GM18909 (cell line): ENCODE measurements around the gene TMBIM4.
"Not testable (repeated sequence)": the region's sequence is repeated elsewhere in the genome, so short reads cannot be mapped to it uniquely, and the experiment has no call there.

Experiments
- ATAC-seq: cut with Tn5 transposase; IDR thresholded peaks from one replicate; pipeline ENCODE4 v1.9.1; 2021; ENCODE audit warnings: mild to moderate bottlenecking; ENCODE audit not compliant: unreplicated experiment, poor library complexity

Gene TMBIM4

DNA sequence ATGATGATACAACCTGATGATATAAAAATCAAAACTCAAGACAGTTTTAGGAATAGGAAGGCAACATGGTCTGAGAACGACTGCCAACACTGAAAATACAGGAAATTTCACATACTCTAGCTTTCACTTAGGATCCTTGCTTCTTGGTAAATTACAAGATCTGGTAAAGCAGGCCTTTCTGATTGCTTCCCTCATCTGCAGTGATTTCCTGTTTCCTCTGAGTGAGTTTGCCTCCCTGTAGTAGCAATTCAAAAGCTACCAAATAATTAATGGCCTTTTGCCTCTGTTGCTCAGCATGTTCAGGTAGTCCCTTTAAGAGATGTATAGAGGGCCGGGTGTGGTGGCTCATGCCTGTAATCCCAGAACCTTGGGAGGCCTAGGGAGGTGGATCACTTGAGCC is 17.2 kb upstream of the TMBIM4 start:
- ATAC-seq: no peak

DNA sequence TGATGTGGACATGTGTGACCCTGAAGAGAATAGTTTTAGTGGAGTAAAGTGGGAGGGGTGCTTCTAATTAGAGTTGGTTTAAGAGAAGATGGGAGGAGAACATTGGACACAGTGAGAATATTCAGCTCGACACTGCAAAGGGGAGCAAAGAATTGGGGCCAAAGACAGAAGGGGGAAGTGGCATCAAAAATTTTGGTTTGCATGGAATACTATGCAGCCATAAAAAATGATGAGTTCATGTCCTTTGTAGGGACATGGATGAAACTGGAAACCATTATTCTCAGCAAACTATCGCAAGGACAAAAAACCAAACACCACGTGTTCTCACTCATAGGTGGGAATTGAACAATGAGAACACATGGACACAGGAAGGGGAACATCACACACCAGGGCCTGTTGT is 15.0 kb upstream of the TMBIM4 start:
- not testable (repeated sequence) for ATAC-seq

DNA sequence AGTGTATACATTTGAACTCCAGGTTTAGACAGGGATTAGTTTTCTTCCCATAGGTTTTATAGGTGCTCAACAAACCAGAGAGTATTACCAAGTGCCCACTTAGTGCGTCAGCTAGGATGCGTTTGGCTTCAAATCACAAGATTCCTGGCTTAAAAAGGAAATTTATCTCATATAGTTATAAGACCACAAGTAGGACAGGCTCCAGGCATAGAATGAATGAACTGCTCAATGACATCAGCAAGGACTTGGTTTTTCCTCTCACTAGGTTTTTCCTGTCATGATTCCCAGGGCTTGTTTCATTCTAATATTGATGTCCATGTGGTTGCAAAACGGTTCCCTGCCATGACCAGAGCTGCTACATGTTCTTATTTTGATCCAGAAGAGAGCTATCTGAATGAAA is 13.2 kb upstream of the TMBIM4 start:
- no peak for ATAC-seq

DNA sequence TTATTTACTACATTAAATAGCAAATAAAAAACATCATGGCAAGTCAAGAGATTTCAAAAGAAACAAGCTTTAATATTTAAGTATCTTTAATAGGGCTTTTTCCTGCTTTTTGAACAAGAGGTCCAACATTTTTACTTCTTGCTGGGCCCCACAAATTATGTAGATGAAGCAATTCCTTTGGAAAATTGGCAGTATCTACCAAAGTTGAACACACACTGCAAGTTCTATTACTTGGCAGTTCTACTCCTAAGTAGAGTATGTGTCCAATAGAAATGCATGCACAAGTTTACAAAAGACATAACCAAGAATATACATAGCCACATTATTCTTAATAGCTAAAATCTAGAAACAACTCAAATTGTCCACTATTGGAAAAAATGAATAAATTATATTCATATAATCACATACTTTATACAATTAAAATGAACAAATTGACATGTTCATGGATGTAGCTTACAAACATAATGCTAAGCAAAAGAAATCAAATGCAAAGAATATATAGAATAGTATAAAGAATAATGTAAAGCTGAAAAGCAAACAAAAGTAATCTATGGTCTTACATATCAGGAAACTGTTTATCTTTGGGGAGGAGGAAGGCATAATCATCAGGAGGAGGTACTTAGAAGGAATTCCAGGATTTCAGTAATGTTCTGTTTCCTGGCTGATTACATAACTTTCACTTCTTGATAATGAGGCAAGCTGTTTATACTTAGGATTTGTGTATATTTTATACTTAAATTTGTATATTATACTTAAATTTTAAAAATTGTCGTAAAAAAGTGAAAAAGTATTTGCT is 6.5 kb upstream of the TMBIM4 start:
- ATAC-seq: no peak

DNA sequence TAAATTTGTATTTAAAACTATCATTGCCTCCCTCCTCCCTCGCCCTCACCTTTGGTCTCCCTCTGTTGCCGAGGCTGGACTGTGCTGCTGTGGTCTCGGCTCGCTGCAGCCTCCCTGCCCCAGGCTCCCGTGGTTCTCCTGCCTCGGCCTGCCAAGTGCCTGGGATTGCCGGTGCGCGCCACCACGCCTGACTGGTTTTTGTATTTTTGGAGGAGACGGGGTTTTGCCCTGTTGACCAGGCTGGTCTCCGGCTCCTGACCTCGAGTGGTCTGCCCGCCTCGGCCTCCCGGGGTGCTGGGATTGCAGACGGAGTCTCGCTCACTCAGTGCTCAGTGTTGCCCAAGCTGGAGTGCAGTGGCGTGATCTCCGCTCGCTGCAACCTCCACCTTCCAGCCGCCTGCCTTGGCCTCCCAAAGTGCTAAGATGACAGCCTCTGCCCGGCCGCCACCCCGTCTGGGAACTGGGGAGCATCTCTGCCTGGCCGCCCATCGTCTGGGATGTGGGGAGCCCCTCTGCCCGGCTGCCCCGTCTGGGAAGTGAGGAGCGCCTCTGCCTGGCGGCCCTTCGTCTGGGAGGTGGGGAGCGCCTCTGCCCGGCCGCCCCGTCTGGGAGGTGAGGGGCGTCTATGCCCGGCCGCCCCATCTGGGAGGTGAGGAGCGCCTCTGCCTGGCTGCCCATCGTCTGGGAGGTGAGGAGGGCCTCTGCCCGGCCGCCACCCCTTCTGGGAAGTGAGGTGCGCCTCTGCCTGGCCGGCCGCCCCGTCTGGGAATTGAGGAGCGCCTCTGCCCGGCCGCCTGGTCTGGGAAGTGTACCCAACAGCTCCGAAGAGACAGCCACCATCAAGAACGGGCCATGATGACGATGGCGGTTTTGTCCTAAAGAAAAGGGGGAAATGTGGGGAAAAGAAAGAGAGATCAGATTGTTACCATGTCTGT is 4.9 kb upstream of the TMBIM4 start:
- not testable (repeated sequence) for ATAC-seq

DNA sequence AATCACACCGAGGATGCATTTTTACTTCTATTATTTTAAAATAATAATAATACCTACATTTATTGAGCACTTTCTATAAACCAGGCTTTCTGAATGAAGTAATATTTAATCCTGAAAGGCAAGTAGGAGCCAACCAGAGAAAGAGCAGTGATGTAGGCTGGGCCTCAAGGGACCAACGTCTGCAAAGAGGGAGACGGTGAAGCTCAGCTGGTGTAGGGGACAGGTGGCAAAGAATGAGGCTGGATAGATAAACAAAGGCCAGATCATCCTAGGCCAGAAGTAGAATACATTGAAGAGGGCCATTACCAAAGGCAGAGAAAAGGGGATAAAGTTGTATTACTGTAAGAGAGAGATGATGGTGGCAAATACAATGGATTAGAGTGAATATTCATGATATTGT is 810 bp upstream of the TMBIM4 start:
- no peak for ATAC-seq

DNA sequence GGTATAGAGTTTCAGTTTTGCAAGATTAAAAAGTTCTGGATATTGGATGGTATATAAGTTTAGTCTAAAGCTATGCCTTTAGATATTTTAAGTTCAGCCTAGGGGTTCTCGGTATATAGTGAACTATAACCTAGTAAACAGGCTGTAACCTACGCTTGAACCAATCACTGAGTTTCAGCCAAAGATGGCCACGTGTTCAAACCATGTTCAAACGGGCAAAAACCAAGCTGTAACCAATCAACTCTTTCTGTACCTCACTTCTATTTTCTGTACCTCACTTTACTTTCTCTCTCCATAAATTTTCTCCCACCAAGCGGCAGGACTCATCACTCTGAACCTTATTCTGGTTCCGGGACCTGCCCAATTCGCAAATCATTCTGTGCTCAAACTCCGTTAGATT is 1.4 kb downstream of the TMBIM4 start:
- ATAC-seq: no peak

DNA sequence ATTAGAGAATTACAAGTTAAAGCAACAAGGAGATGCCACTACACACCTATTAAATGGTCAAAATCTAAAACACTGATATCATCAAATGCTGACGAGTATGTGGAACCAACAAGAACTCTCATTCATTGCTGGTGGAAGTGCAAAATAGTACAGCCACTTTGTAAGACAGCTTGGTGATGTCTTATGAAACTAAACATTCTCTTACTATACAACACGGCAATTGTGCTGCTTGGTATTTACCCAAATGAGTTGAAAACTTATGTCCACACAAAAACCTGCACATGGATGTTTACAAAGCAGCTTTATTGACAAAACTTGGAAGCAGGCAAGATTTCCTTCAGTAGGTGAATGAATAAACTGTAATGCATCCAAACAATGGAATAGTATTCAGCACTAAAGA is 3.2 kb downstream of the TMBIM4 start:
- no peak for ATAC-seq

DNA sequence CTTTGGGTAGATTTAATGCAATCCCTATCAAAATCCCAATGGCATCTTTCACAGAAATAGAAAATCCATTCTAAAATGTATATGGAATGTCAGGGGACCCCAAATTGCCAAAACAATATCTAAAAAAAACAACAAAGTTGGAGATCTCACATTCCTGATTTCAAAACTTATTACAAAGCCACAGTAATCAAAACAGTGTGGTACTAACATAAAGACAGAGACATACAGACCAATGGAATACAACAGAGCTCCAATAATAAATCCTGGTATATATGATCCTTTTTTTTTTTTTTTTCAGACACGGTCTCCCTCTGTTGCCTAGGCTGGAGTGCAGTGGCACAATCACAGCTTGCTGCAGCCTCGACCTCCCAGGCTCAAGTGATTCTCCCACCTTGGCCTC is 4.7 kb downstream of the TMBIM4 start:
- no peak for ATAC-seq

DNA sequence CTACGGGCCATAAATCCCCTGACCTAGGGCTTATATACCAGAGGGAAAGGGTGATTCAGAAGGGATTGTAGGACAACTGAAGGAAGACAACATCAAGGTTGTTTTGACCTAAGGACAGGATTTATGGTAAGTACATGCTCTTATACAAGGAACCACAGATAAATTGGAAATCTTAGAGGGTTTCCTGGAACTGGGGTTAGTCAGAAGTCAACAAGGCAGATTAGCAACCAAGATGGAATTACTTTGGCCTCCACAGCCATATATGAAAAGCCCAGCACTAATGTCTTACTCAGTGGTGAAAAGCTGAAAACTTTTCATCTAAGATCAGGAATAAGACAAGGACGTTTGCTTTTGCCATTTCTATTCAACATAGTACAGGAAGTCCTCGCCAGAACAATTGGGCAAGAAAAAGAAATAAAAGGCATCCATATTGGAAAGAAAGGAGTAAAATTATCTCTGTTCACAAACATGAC is 5.4 kb downstream of the TMBIM4 start:
- ATAC-seq: no peak

DNA sequence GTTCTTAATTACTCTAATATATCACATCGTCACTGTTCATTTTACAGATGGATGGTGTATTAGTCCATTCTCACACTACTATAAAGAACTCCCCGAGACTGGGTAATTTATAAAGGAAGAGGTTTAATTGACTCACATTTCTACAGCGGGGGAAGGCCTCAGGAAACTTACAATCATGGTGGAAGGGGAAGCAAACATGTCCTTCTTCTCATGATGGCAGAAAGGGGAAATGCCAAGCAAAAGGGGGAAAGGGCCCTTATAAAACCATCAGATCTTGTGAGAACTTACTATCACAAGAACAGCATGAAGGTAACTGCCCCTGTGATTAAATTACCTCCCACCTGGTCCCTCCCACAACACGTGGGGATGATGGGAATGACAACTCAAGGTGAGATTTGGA is 6.5 kb downstream of the TMBIM4 start:
- no peak for ATAC-seq

DNA sequence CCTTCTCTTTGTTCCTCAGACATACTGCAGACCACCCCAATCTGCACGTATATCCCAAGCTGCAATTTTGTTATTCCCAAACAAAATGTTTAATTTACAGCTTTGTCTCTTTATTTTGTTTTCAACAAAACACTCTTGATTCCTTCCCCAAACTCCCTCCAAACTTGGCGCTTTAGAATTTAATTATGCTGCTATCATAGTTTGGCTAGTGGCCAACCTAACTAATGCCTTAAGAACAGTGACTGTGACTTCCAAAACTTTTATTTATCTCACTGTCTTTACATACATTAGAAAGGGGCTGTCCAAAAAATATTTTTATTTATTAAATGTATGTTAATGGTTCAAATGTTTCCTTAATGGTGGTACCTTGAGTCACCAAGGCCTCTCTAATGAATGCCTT is 7.1 kb downstream of the TMBIM4 start:
- no peak for ATAC-seq

DNA sequence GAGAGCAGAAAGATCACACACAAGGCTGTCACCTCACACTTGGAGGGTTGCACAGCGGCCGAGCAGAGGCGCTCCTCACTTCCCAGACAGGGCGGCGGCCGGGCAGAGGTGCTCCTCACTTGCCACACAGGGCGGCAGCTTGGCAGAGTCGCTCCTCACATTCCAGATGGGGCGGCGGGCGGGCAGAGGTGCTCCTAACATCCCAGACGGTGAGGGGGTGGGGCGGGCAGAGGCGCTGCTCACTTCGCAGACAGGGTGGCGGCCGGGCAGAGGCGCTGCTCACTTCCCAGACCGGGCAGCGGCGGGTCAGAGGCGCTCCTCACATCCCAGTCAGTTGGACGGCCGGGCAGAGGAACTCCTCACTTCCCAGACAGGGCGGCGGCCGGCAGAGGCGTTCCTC is 9.1 kb downstream of the TMBIM4 start:
- no peak for ATAC-seq

DNA sequence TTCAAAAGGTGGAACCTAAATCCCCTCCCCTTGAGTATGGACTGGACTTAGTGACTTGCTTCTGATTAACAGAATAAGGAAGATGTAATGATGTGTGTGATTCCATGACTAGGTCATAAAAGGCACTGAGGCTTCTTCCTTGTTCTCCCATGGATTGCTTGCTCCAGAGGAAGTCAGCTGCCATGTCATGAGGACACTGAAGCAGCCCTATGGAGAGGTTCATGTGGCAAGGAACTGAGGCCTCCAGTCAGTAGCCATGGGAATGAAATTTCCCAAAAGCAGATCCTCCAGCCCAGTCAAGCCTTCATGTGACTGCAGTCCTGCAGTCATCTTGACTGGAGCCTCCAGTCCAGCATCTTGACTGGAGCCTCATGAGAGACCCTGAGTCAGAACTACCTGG is 10.7 kb downstream of the TMBIM4 start:
- ATAC-seq: no peak

DNA sequence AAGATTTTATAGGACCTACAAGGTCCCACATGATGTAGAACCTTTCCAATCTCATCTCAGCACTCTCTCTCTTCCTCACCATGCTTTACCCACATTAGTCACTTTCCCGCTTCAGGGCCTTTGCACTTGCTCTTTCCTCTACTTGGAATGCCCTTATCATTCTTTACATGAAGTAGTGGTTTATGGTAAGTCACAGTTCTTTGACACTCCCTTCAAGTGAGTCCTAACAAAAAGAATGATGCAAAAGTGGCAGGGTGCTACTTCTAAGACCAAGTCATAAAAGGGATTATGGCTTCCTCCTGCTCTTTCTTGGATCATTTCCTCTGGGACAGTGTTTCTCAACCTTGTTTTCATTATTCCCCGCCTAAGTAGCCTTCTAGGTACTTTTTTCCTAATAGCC is 13.1 kb downstream of the TMBIM4 start:
- ATAC-seq: no peak

DNA sequence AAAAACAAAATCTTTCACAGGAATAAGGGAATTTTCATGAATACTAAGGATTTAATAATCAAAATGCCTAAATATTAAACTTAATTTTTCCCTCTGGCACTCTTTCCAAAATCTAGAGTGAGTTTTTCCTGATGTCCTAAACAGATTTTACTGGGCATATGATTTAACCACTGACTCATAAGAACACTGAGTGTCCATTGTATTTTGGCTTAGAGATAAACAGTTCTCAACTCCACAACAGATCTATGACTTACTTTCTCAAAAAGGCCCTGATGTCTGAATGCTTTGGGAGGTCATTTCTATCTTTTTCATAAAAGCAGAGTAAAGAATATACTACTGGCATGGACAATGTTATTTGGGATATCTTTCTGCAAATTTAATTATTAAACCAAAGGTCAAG is 15.0 kb downstream of the TMBIM4 start:
- ATAC-seq: no peak

DNA sequence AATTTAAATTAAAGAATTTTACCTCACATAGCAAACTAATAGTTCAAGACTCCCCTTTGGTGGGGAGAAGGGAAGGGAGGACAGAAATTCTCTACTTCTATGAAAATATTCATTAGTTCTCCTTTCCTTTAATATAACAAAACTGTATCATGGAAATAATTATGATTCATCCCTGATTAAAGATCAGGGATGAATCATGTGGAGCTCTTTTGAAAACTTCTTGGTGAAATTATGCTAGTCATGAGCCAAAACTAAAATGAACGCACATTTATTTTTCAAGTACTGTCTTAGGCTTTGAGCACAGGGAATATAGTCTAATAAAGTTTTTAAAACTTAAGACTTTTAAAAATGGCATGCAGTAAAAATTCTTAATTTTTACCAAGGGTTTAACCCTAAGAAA is 17.1 kb downstream of the TMBIM4 start:
- ATAC-seq: no peak

DNA sequence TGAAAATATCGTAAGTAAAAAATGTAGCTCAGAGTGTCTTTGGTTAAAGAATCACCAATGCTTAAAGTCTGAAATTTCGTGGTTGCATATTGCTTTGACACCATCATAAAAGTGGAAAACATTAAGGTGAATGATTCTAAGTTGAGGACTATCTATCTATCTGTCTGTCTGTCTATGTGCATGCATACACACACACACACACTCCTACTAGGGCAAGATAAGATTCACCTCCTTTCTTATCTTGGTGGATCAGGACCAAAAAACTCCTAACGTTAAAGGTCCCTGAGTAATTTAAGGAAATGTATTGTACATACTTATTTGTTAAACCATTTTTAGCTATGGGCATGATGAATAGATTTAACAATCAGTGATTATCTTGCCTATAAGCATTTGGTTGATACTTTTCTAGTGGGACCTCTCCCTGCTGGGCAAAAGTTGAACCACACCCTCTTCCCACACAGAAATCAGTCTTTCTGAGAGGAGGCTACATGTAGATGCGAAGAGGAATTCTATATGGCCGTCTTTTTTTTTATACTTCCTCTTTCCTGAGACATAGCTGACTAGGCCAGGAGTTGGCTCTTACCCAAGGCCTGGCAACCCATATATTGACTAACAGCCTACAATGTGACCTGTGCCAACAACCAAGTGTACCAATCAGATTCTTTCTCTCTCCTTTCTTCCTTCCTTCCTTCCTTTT is 19.9 kb downstream of the TMBIM4 start:
- no peak for ATAC-seq

DNA sequence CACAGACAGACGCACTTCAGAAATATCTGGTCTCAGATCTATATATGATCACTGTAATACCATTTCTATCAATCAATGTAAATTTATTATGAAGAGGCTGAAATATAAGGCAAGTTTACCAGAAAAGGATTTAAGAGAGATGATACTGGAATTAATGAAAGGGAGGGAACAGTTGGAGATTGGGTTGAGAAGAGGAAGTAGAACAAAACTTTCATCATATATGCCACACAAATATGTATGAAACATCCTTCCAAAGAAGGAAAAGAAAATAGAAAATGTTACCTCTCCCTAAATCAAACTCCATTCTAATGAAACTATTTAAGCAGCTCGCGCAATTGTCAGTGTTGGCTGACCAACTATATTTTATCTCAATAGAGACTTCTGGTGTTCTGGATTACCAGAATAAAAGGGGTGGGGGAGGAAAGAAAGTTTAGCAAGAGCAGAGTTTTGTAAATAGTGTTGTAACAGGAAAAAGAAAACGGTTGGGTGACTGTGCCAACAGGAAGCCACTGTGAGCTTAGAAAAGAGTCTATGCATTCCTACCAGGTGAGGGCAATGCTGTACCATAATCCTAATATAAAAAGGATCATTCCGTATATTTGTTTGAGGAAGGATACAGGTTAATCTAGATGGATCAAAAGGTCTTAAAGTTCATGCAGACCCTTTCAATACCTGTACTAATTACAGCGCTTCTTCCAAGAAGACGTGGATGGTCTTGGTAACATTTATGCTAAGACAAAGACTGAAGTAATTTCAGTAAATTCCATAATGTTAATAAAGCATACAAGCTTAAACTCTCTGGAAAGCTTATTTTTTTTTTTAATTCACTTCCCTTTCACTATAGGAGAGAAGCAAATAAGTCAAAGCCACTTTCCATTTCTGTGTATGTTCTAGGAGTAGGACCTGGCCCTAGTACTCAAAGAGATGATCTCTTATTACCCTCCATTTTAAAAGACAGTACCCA is 24.7 kb downstream of the TMBIM4 start:
- peak; percentile 42 for ATAC-seq

DNA sequence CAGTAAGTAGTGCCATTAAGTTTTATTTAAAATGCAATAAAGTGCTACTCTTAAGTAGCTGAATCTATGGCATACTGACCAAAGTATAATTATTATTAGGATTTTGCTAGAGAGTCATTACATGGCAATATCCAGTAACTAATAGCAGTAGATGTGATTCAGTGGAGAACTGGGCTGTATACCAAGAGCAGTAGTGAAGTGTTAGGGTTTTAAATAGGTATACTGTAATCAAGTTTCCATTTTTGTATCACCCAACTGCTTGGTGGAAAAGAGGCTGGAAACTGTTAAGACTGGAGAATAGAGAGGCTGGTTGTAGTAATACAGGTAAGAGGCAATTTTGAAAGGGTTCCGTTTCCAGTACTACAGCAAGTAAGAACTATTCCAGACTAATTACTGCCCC is 25.9 kb downstream of the TMBIM4 start:
- no peak for ATAC-seq
